H1 (cell line): Measurements from ENCODE around the gene RPS6KA2. TPM values are rescaled to one million over a fixed set of nuclear protein-coding genes. Genes with fewer than 3 reads are reported as not detected.

Source experiments
- CTCF ChIA-PET: fragments of 300-600 bp; sonication (Branson Sonifier 250); formaldehyde crosslinking; loops from one replicate; lab custom pipeline; 2021; ENCODE audit not compliant: partially characterized antibody; lab: Charles Lee
- POLR2A ChIA-PET: fragments of 300-600 bp; sonication (Branson Sonifier 250); formaldehyde crosslinking; loops from one replicate; lab custom pipeline; 2021; ENCODE audit warnings: inconsistent platforms; ENCODE audit not compliant: partially characterized antibody; lab: Charles Lee
- DNase-seq, 2 experiments: peaks; one replicate each; pipeline versions ENCODE4 v3.0.0 to v3.0.0-alpha.2; 2010 to 2022; ENCODE audit warnings: low spot score in 2 of 2, low read depth in 1 of 2, mixed read lengths in 1 of 2
- FAIRE-seq: peaks from 2 replicates; lab custom pipeline; 2011; peaks lifted over from hg19 to GRCh38; lab: Jason Lieb, UNC
- H2AFZ ChIP-seq: 2 replicates; pipeline ENCODE4 v1.8.1; 2012; ENCODE audit warnings: low read length, inconsistent platforms
- H2AK5ac ChIP-seq: 2 replicates; pipeline ENCODE4 v1.6.1; 2013; ENCODE audit warnings: low read depth, low read length
- H2BK120ac ChIP-seq: replicated peaks from 2 replicates; pipeline ENCODE3; 2013; ENCODE audit warnings: low read depth, low read length, inconsistent platforms
- H2BK12ac ChIP-seq: 2 replicates; pipeline ENCODE4 v1.6.1; 2013; ENCODE audit warnings: low read depth, low read length
- H2BK15ac ChIP-seq: 2 replicates; pipeline ENCODE4 v1.6.1; 2013; ENCODE audit warnings: low read length
- H2BK20ac ChIP-seq: 2 replicates; pipeline ENCODE4 v1.6.1; 2013; ENCODE audit warnings: low read length
- H2BK5ac ChIP-seq: 2 replicates; pipeline ENCODE4 v1.6.1; 2013; ENCODE audit warnings: low read depth, low read length
- H3K14ac ChIP-seq: 2 replicates; pipeline ENCODE4 v1.6.1; 2013; ENCODE audit warnings: inconsistent platforms; ENCODE audit not compliant: insufficient read length
- H3K18ac ChIP-seq: 2 replicates; pipeline ENCODE4 v1.6.1; 2013; ENCODE audit warnings: low read length; ENCODE audit errors: extremely low read depth
- H3K23ac ChIP-seq: 2 replicates; pipeline ENCODE4 v1.6.1; 2013; ENCODE audit warnings: inconsistent platforms; ENCODE audit not compliant: insufficient read length
- H3K23me2 ChIP-seq: 2 replicates; pipeline ENCODE4 v1.6.1; 2013; ENCODE audit warnings: low read depth, low read length
- H3K27ac ChIP-seq: 2 replicates; pipeline ENCODE4 v1.6.1; 2011; ENCODE audit warnings: low read depth, low read length, inconsistent platforms
- H3K27me3 ChIP-seq, 4 experiments: replicated peaks in 1 of 4; 1 replicate in 1 of 4; 2 replicates in 3 of 4; pipeline versions ENCODE4 v1.6.1 to v1.8.1; 2011 to 2013; ENCODE audit warnings: low read length in 3 of 4, mild to moderate bottlenecking in 3 of 4, inconsistent platforms in 2 of 4, mixed read lengths in 2 of 4, moderate library complexity in 1 of 4; ENCODE audit not compliant: control insufficient read depth in 3 of 4, insufficient read depth in 3 of 4; ENCODE audit errors: extremely low read depth in 1 of 4
- H3K36me3 ChIP-seq, 4 experiments: 2 replicates each; pipeline versions ENCODE4 v1.6.1 to v1.8.1; 2011 to 2013; ENCODE audit warnings: mild to moderate bottlenecking in 4 of 4, low read length in 3 of 4, moderate library complexity in 2 of 4, control low read depth in 1 of 4, inconsistent platforms in 1 of 4; ENCODE audit not compliant: insufficient read depth in 4 of 4, control insufficient read depth in 2 of 4
- H3K4ac ChIP-seq: replicated peaks from 2 replicates; pipeline ENCODE3; 2013; ENCODE audit warnings: low read length, low read depth, mixed read lengths, inconsistent platforms; ENCODE audit not compliant: insufficient read length
- H3K4me1 ChIP-seq, 4 experiments: replicated peaks in 1 of 4; 1 replicate in 1 of 4; 2 replicates in 3 of 4; pipeline versions ENCODE4 v1.6.1 to v1.8.1; 2011 to 2013; ENCODE audit warnings: low read length in 3 of 4, inconsistent platforms in 2 of 4, mixed read lengths in 1 of 4; ENCODE audit not compliant: insufficient read depth in 4 of 4, control insufficient read depth in 3 of 4
- H3K4me2 ChIP-seq, 2 experiments: 2 replicates each; pipeline versions ENCODE4 v1.6.1 to v1.8.1; 2011 to 2013; ENCODE audit warnings: low read depth in 2 of 2, low read length in 2 of 2, control low read depth in 1 of 2, inconsistent platforms in 1 of 2, mild to moderate bottlenecking in 1 of 2; ENCODE audit not compliant: insufficient read depth in 1 of 2
- H3K4me3 ChIP-seq, 4 experiments: fragments of 200-600, 300-600 bp in 1 of 4; sonication (generic), shearing (Covaris generic), sonication (Bioruptor Twin) in 1 of 4; 2 replicates each; pipeline versions ENCODE4 v1.5.1 to v1.8.1; 2011 to 2016; ENCODE audit warnings: low read length in 4 of 4, low read depth in 3 of 4, control low read depth in 2 of 4, inconsistent platforms in 2 of 4, mild to moderate bottlenecking in 2 of 4, mixed read lengths in 1 of 4, moderate library complexity in 1 of 4; ENCODE audit not compliant: insufficient read depth in 2 of 4; ENCODE audit errors: extremely low read depth in 1 of 4
- H3K56ac ChIP-seq: replicated peaks from 2 replicates; pipeline ENCODE3; 2013; ENCODE audit warnings: low read depth, mild to moderate bottlenecking, mixed read lengths, low read length, inconsistent platforms; ENCODE audit not compliant: insufficient read length
- H3K79me1 ChIP-seq: 2 replicates; pipeline ENCODE4 v1.6.1; 2013; ENCODE audit warnings: low read depth, low read length, control low read depth
- H3K79me2 ChIP-seq, 2 experiments: 2 replicates each; pipeline versions ENCODE4 v1.6.1 to v1.8.1; 2012 to 2013; ENCODE audit warnings: low read length in 2 of 2, mild to moderate bottlenecking in 2 of 2, inconsistent platforms in 1 of 2; ENCODE audit not compliant: insufficient read depth in 2 of 2, control insufficient read depth in 1 of 2
- H3K9ac ChIP-seq, 4 experiments: replicated peaks in 1 of 4; 1 replicate in 1 of 4; 2 replicates in 3 of 4; pipeline versions ENCODE4 v1.6.1 to v1.8.1; 2011 to 2013; ENCODE audit warnings: low read depth in 3 of 4, low read length in 3 of 4, control low read depth in 2 of 4, mild to moderate bottlenecking in 2 of 4, moderate library complexity in 2 of 4, inconsistent platforms in 1 of 4; ENCODE audit errors: extremely low read depth in 1 of 4
- H3K9me3 ChIP-seq, 2 experiments: 2 replicates each; pipeline versions ENCODE4 v1.6.1 to v1.8.1; 2012 to 2013; ENCODE audit warnings: mild to moderate bottlenecking in 2 of 2, moderate library complexity in 2 of 2, control low read depth in 1 of 2, inconsistent platforms in 1 of 2, low read depth in 1 of 2, low read length in 1 of 2, mixed read lengths in 1 of 2; ENCODE audit not compliant: insufficient read depth in 2 of 2
- H4K20me1 ChIP-seq, 2 experiments: replicated peaks in 1 of 2; 2 replicates each; pipeline versions ENCODE3 to v1.8.1; 2011 to 2013; ENCODE audit warnings: inconsistent platforms in 2 of 2, low read length in 2 of 2, mild to moderate bottlenecking in 1 of 2; ENCODE audit not compliant: insufficient read depth in 2 of 2, control insufficient read depth in 1 of 2
- H4K5ac ChIP-seq: 2 replicates; pipeline ENCODE4 v1.6.1; 2013; ENCODE audit warnings: low read length, low read depth, mixed read lengths, inconsistent platforms; ENCODE audit not compliant: insufficient read length
- H4K8ac ChIP-seq: 2 replicates; pipeline ENCODE4 v1.8.0; 2013; ENCODE audit warnings: mild to moderate bottlenecking, moderate library complexity, low read length, inconsistent platforms; ENCODE audit not compliant: insufficient read depth; ENCODE audit errors: extremely low read depth
- H4K91ac ChIP-seq: replicated peaks from 2 replicates; pipeline ENCODE3; 2013; ENCODE audit warnings: low read length, mixed read lengths, inconsistent platforms; ENCODE audit not compliant: insufficient read length
- CBX8 ChIP-seq: fragments of 300-800, 300-1000 bp; sonication (generic); IDR thresholded peaks from 2 replicates; pipeline ENCODE4 v1.7.1; 2016; ENCODE audit warnings: low read depth, low read length, borderline replicate concordance
- CHD2 ChIP-seq: IDR thresholded peaks from 2 replicates; pipeline ENCODE4 v1.6.1; 2012; ENCODE audit warnings: low read length, improper control_type of control experiment
- CTBP2 ChIP-seq: IDR thresholded peaks from 2 replicates; pipeline ENCODE4 v1.7.0; 2011; ENCODE audit warnings: borderline replicate concordance, mild to moderate bottlenecking, moderate library complexity, mixed read lengths, low read length; ENCODE audit not compliant: insufficient read depth, insufficient read length
- JUN ChIP-seq: IDR thresholded peaks from 2 replicates; pipeline ENCODE4 v1.6.1; 2011; ENCODE audit warnings: low read depth, mild to moderate bottlenecking, improper control_type of control experiment, low read length
- KDM4A ChIP-seq: IDR thresholded peaks from one replicate; pipeline ENCODE4 v1.7.1; 2012; ENCODE audit warnings: low read depth, mild to moderate bottlenecking, moderate library complexity, low read length, inconsistent platforms; ENCODE audit not compliant: severe bottlenecking
- NRF1 ChIP-seq: IDR thresholded peaks from 2 replicates; pipeline ENCODE4 v1.6.1; 2011; ENCODE audit warnings: mild to moderate bottlenecking, low read depth, low read length, improper control_type of control experiment
- POLR2AphosphoS5 ChIP-seq: IDR thresholded peaks from 2 replicates; pipeline ENCODE4 v1.6.1; 2011; ENCODE audit warnings: low read depth, low read length
- SP1 ChIP-seq: IDR thresholded peaks from 2 replicates; pipeline ENCODE4 v1.6.1; 2011; ENCODE audit warnings: low read depth, low read length
- WGBS, 2 experiments: shearing (Covaris generic) in 1 of 2; methylation state at CpG; one replicate each; pipeline versions ENCODE4 v1.1.6 to v1.1.7; 2013 to 2015; ENCODE audit warnings: low lambda C conversion rate in 2 of 2, mixed read lengths in 2 of 2, inconsistent platforms in 1 of 2, low coverage in 1 of 2, missing lambda C conversion rate in 1 of 2; ENCODE audit not compliant: insufficient replicate concordance in 2 of 2, insufficient coverage in 1 of 2, insufficient read length in 1 of 2; ENCODE audit errors: extremely low coverage in 1 of 2, missing lambda C conversion rate in 1 of 2; 5-methylcytosine and 5-hydroxymethylcytosine counted together
- long read RNA-seq, 2 experiments: library from RNA in 1 of 2; library from capped mRNA in 1 of 2; stranded (forward); transcript quantifications; one replicate each; pipeline ENCODE4 v2.0.0, GENCODE V29; 2021; ENCODE audit warnings: inconsistent platforms in 1 of 2
- polyA minus RNA-seq, 3 experiments: library from RNA; depleted of rRNA, polyadenylated mRNA; stranded (reverse); fragments of >200 nt; gene quantifications; 1 replicate in 2 of 3; 2 replicates in 1 of 3; pipeline ENCODE4 v1.2.3, GENCODE V29; 2011
- polyA plus RNA-seq, 7 experiments: library from polyadenylated mRNA; depleted of rRNA in 3 of 7; stranded (reverse) in 5 of 7; unstranded in 2 of 7; fragments of >200 nt in 5 of 7; fragments of 200-250 nt in 2 of 7; gene quantifications; 1 replicate in 5 of 7; 2 replicates in 1 of 7; 4 replicates in 1 of 7; pipeline versions ENCODE4 v1.2.1 to v1.2.3, GENCODE V29; 2011 to 2013; ENCODE audit warnings: missing spikeins in 2 of 7, mixed read lengths in 2 of 7
- total RNA-seq: library from RNA; stranded (reverse); fragmentation: NEBNext Ultra II Directional; extraction: Animal tissue kit (Norgen Biotek cat#: 25700); gene quantifications from 2 replicates; pipeline ENCODE4 v1.2.1, GENCODE V29; 2021

RPS6KA2 gene
- total RNA-seq, result 24.4 and 25.7 TPM in 2 replicates
- 8.8 and 13.8 TPM in 2 replicates for polyA plus RNA-seq (2011; rRNA removed)
- 12.1 TPM for polyA plus RNA-seq (2011; cell fraction: cytosol; rRNA removed)
- 22.2 TPM for polyA plus RNA-seq (2011; cell fraction: nucleus; rRNA removed)
- 12.7 to 16.1 TPM (median 13.3 TPM) in 4 replicates for polyA plus RNA-seq (2012, experiment 1 of 2)
- 7.8 TPM for polyA plus RNA-seq (2012, experiment 2 of 2)
- polyA plus RNA-seq (2013, experiment 1 of 2), result 9.1 TPM
- 8.6 TPM for polyA plus RNA-seq (2013, experiment 2 of 2)
- polyA minus RNA-seq (2011; rRNA and poly(A)+ RNA removed), result 22.4 and 29.4 TPM in 2 replicates
- 9.8 TPM for polyA minus RNA-seq (2011; cell fraction: cytosol; rRNA and poly(A)+ RNA removed)
- 37.0 TPM for polyA minus RNA-seq (2011; cell fraction: nucleus; rRNA and poly(A)+ RNA removed)
- long read RNA-seq, experiment 1, full-length matches to known transcripts, result 3 of 20 reads
- long read RNA-seq, experiment 1, partial matches to known transcripts, result 8 of 20 reads
- long read RNA-seq, experiment 1, other reads (novel, unspliced or antisense), result 9 of 20 reads
- long read RNA-seq, experiment 2, partial matches to known transcripts, result 1 of 1 reads
- long read RNA-seq, experiment 2, other reads (novel, unspliced or antisense), result 0 of 1 reads

GRCh38 chr6:166627033-166627874 lies at the start of gene RPS6KA2:
RPS6KA2 (minus strand) TSS chr6:166627251; CDS start chr6:166627019, 232 bp downstream.
- Histone ChIP-seq H2BK5ac (peak within 1 kb of the TSS; percentile 8; the same call in 1 of the 2 replicates), H4K91ac (no peak within 1 kb of the TSS), H2BK120ac (no peak within 1 kb of the TSS), H2AFZ (peak within 1 kb of the TSS; percentile 61; the same call in 1 of the 2 replicates), H3K27me3 (peaks cover 0 to 31% (median 15%) of the 10 kb centered on the region in 4 experiments; a peak in 5 of 7 replicates), H3K79me2 (peaks cover 0 to 30% of the 10 kb centered on the region in 2 experiments; a peak in 2 of 4 replicates), H4K8ac (peak within 1 kb of the TSS; percentile 89), H2AK5ac (no peak within 1 kb of the TSS), H3K4me3 (peak within 1 kb of the TSS; percentile 67 to 77 (median 76)), H4K5ac (no peak within 1 kb of the TSS), H3K4me1 (peaks cover 3 to 14% (median 9%) of the 10 kb centered on the region in 4 experiments; a peak in 6 of 7 replicates), H3K4ac (peak within 1 kb of the TSS; percentile 14), H3K18ac (peak within 1 kb of the TSS; percentile 39; the same call in 1 of the 2 replicates), H3K4me2 (peak within 1 kb of the TSS; percentile 89 to 99), H3K9me3 (no peaks in the 10 kb centered on the region), H2BK12ac (no peak within 1 kb of the TSS; the same call in 1 of the 2 replicates), H3K27ac (peak within 1 kb of the TSS; percentile 46; the same call in 1 of the 2 replicates), H3K14ac (no peak within 1 kb of the TSS), H3K79me1 (peaks cover 3% of the 10 kb centered on the region; the same call in 1 of the 2 replicates), H3K36me3 (no peaks in the 10 kb centered on the region), H4K20me1 (peaks cover 0 to 4% of the 10 kb centered on the region in 2 experiments), H3K23me2 (peaks cover 7% of the 10 kb centered on the region), H2BK15ac (no peak within 1 kb of the TSS), H2BK20ac (no peak within 1 kb of the TSS), H3K56ac (no peak within 1 kb of the TSS), H3K23ac (no peak within 1 kb of the TSS), H3K9ac (peak within 1 kb of the TSS; percentile 55 to 69 (median 60))
- CTCF ChIA-PET, result interaction anchor here (0.6 to 1.1 kb wide), 2 partner anchors 78 to 147 kb away, joined by 3 read pairs; no protein-coding TSS in a partner anchor
- WGBS, 2 experiments, result 1% methylated on average over 27 of the region's 87 CpGs; no CpG with 5 or more reads in 1 of the 2 experiments
- FAIRE-seq (no peak), DNase-seq (peak; percentile 98 to 100)
- POLR2A ChIA-PET, result interaction anchor here (0.8 to 2.7 kb wide), 18 partner anchors 10 to 460 kb away, joined by 3 to 19 read pairs (median 4); partner anchors contain the start of gene TBXT
- peak; percentile 54; the same call in 1 of the 2 replicates for TF ChIP-seq CHD2
- TF ChIP-seq CTBP2, result peak; percentile 25
- TF ChIP-seq CBX8, result no peak
- no peak for TF ChIP-seq JUN
- TF ChIP-seq SP1, result peak; percentile 81
- peak; percentile 47 for TF ChIP-seq KDM4A
- TF ChIP-seq NRF1, result no peak
- TF ChIP-seq POLR2AphosphoS5, result peak; percentile 90
